Mesenteric fat pad (tissue), 1 donor: ENCODE data around the gene CDH11. TPM values are rescaled to one million over a fixed set of nuclear protein-coding genes. Genes with fewer than 3 reads are reported as not detected.

Experiments
- DNase-seq: peaks from one replicate; pipeline ENCODE4 v3.0.0-alpha.2; 2020; ENCODE audit warnings: low spot score
- long read RNA-seq: library from polyadenylated mRNA; unstranded; transcript quantifications from one replicate; pipeline ENCODE4 v2.0.0, GENCODE V29; 2020
- total RNA-seq: library from RNA; stranded (reverse); fragmentation: NEBNext Ultra II Directional; extraction: Animal tissue kit (Norgen Biotek cat#: 25700); gene quantifications from one replicate; pipeline ENCODE4 v1.2.1, GENCODE V29; 2021
- donor health status: DM: yes; HTN: yes; CAD: no.

The CDH11 gene, protein sequence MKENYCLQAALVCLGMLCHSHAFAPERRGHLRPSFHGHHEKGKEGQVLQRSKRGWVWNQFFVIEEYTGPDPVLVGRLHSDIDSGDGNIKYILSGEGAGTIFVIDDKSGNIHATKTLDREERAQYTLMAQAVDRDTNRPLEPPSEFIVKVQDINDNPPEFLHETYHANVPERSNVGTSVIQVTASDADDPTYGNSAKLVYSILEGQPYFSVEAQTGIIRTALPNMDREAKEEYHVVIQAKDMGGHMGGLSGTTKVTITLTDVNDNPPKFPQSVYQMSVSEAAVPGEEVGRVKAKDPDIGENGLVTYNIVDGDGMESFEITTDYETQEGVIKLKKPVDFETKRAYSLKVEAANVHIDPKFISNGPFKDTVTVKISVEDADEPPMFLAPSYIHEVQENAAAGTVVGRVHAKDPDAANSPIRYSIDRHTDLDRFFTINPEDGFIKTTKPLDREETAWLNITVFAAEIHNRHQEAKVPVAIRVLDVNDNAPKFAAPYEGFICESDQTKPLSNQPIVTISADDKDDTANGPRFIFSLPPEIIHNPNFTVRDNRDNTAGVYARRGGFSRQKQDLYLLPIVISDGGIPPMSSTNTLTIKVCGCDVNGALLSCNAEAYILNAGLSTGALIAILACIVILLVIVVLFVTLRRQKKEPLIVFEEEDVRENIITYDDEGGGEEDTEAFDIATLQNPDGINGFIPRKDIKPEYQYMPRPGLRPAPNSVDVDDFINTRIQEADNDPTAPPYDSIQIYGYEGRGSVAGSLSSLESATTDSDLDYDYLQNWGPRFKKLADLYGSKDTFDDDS
- total RNA-seq: 23.7 TPM
- long read RNA-seq, full-length matches to known transcripts: 3 of 10 reads
- long read RNA-seq, partial matches to known transcripts: 5 of 10 reads
- long read RNA-seq, other reads (novel, unspliced or antisense): 2 of 10 reads

DNA sequence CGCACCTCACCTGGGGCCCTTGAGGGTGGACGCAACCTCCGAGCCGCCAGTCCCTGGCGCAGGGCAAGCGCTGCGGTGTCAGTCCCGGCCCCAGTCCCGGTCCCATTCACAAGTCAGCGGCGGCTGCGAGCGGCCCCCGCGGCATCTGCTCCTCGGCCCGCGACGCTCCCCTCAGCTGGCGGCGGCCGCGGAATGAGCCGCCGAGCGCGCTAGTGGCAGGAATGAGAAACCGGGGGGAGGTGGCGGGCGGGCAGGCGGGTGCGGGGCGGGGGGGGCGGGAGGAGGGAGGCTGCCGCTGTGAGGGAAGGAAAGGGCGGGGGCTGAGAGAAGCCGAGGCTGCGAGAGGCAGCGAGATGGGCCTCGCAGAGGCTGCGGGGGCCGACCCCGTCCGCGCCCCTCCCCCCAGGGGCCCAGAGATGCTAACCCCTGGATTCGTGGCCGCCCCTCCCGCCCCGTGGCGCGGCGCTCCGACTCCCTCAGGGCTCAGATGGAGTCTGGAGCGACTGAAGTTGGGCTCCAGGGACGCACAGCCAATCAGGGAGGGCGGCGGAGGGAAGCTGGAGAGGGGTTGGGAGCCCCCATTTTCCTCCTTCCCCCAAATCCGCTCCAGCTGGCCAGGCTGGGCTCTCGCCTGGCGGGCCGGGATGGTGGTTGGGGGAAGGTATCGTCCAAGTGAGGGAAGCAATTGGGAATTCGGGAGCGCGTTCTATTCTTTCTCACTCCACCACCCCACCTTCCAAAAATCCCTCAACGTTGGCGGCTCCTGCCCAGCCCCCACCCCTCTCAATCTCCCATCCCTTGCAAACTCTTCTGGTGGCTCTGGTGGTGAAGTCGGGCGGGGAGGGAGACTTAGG, at the start of gene CDH11:
CDH11 (minus strand) TSS at position 194 of the 854 bp plus-strand sequence. CDS start 117,194 bp downstream, outside the sequence.
- no peak for DNase-seq

DNA sequence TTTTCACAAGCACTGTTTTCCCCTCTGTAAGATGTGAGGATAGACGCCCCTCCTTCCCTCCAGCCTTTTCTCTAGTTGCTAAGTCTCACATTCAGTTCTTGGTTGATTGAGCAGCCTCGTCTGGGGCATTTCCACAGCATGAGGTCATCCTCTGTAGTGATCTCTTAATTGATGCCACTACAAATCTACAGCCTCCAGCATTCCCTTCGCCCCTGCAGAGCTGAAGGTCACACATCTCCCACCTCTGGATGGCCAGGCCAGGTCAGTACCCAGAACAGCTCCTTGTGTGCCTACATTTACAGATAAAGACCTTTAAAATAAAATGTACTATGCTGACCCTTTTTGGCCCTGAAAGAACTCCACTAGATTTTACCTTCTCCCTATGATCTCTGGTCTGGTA, 32.5 kb upstream of the CDH11 start:
- DNase-seq: no peak

DNA sequence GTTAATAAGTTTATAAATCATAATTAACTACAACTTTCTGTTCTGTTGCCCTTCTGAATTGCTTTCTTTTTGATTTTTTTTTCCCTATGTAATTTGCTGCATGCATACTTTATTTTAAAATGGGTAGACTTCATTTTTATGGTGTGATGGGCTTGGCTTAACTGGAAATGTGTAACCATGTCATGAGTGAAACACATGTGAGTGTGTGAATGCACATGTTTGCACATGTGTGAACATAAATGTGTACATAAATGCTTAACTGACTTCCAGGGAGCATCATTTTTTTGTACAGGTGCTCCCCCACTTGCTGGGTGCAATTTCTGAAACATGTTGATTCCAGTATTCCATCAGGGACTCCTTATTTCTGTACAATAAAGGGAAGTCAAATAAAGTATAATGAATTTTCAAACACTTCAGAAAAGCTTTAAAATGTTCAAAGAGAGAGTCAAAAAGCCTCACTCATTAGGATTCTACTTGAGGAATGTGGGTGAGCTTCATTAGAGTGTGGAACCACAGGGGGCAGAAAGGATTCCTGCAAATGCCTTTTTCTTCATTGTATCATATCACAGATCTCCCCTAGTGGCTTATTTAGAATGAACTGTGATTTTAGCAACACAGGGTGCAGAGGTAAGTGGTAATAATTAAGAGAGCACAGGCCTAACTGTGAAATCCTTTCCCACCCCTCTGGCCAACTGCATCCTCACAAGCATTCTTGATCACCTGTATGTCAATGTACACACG, 31.7 kb upstream of the CDH11 start:
- no peak for DNase-seq

- DNase-seq: no peak
Measured at GRCh38 chr16:65148804-65149203, 26.9 kb upstream of the CDH11 start.

DNA sequence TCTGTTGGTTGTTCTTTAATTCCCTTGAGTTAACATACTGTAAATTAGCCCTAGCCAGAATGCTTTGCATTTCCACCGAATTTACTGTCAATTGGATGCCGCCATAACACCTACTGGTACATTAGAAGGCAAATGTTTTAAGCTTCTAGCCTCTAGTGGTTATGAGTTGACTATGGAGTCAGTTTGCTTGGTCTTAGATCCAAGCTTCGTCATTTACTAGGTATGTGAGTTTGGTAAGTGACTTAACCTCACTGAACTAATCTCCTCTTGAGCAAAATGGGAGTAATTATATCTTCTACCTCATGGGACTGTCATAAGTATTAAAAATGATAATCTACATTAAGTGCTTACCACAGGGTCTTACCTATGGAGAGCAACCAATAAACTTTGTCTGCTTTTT, 20.4 kb upstream of the CDH11 start:
- no peak for DNase-seq

GRCh38 chr16:65136681-65137080, 14.8 kb upstream of the CDH11 start:
- DNase-seq: no peak

DNA sequence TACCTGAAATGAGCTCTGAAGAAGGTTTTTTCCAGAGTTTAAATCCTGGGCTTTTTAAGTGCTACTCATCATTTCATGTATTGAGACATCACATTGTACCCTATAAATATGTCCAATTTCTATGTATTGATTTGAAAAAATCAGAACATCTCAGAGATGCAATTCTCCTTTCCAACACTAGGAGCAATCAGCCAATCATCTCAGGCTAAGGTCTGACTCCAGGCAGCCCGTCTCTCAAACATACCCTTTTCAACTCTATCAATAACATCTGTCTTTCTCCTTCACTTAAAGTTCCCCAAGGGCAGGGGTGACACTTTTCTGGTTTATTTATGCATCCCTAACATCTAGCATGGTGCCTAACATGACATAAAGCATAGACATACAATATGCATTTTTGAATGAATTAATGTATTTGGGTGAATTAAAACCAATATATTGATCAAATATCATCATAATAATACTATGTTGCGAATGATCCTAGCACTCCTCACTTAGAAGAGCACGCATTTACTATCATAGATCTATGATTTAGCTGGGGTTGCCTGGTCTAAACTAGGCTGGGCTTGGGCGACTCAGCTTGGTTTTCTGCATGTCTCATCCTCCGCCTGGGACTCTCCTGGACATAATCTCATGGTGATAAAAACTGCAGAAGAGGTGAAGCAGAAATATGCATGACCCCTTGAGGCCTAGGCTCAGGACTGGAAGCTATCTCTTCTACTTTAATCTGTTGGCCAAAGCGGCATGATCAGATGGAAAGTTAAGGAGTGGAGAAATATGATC, 5.2 kb upstream of the CDH11 start:
- DNase-seq: no peak

GRCh38 chr16:65125871-65126270, 4.0 kb upstream of the CDH11 start:
- DNase-seq: no peak

DNA sequence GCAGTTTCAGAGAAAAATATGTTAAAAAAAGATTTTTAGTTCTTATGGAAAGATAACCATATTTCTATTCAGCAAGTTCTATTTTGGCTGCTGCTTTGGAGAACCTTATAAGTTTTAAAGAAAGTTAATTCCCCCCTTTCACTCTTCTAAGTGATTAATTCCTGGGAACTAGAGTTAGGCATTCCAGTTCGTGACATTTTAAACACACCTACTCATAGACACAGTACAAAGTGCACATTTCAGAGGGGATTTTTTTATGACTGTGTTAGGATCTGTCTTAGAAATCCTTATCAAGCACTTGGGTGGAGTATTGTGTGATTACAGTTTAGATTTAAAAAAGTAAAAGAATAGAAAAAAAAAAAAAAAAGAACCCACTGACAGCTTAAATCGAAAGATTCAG, 3.5 kb upstream of the CDH11 start:
- DNase-seq: no peak

DNA sequence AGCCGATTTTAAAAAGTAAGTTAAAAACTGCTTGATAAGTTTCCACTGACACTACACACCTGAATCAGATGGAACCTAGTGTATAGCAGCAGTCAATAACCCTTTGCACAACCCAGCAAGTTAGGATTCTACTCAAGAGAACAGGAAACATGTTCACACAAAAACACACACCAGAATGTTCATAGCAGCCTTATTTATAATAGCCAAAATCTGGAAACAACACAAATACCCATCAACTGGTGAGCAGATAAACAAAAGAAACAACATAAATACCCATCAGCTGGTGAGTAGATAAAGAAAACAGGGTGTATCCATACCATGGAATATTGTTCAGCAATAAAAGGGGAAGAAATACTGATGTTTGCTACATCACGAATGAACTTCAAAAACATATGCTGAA, 2.7 kb upstream of the CDH11 start:
- no peak for DNase-seq

- no peak for DNase-seq
Measured at GRCh38 chr16:65124212-65124548, 2.3 kb upstream of the CDH11 start.

DNA sequence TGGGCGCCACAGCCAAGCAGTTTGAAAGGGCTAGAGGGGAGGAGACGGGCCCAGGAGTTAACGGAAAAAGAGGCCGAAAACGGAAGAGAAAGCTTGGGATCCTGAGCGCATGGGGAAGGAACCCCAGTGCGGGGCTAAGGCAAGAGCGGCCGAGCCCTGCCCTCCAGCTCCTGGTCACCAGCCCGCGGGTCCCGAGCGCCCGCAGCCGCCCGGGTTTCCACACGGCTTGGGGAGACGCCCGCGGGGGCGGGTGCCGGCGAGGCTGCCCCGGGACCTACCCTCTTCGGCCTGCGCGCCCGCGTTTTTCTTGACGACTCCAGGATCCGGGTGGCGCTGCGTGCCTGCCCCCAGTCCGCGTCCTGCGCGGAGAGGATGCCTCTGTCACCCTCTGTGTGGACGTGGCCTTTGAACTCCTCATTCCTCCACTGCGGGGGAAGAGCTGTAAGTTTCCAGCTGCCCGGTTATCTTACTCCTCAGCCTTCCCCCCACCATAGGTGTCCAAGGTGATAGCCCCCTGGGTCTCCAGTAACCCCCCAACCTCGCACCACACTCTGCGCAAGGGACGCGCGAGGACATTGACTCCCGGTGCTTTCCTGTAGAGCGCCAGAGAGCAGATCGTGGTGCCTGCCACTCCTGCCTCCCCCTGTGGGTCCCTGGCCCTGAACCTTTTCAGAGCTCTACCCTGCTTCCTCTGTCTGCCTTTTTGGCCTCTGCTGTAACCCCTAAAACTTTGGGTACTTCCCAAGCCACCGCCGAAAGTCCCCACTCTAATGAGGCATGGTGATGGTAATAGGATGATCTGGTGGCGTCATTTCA, 1.7 kb upstream of the CDH11 start:
- no peak for DNase-seq

DNA sequence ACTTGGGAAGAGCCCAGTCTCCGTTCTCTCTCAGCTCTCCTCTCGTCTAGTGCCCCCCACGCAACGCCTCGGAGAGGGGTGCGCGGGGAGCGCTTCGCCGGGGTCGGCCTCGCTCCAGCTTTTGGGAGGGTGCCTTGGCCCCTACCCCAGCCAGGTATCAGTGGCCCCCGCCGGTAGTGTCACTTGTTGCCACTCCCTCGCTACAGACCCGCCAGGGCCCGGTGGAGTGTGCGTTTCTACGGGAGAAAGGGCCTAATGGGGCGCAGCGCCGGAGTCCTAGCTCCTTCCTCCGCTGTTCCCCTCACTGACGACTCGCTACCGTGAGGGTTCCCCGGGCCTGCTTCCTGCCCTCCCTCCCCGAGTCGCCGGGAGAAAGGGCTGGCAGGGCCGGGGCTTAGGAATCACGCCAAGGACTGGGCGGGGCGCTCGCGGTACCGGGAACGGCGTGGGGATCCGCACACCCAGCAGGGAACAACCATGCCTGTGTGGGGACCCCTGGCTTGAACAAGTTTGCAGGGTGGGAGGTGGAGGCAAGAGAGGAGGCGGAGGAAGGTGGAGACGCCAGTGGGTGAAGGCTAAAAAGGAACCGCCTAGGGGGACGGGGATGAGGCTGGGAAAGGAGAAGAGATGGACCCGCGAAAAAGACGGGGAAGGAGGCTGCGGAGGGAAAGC, 997 bp upstream of the CDH11 start:
- no peak for DNase-seq

DNA sequence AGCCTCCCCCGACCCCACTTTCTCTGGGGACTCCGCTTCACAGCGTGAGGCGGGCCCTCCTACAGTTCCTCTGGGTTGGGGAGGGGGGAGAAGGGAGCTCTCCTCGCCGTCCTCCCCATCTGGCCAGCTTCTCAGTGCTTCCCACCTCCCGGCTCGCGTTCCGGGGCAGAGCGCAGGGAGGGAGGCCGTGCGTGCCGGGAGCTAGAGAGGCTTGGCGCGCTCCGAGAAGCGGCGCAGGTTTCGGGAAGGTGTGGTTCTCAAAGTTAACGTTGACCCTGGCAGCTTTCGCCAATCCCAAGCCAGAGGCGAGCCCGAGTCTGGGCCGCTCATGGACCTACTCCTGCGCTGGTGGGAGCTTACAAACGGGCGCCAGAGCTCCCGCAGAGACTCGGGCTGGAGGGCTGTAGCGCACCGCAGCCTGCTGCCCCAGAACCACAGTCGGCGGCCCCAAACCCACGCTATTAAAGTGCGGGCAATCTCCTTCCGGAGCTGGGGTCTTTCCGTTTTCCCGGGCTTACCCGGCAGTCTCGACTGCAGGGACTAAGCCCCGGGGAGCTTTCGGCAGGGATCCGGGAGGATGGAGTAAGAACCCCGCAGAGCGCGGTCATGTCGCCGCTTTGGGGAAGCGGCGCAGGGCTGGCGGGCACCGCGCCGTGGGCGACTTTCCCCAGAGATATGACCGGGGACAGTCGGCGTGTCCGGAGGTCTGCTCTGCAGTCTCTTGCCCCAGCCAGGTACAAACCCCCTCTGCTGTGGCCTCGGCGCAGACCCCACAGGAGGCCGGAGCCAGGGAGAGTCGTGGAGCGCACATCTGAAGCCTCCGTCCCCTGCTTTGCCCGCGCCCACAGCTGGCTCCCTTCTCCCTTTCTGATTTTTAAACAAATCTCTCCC, 787 bp downstream of the CDH11 start:
- no peak for DNase-seq

DNA sequence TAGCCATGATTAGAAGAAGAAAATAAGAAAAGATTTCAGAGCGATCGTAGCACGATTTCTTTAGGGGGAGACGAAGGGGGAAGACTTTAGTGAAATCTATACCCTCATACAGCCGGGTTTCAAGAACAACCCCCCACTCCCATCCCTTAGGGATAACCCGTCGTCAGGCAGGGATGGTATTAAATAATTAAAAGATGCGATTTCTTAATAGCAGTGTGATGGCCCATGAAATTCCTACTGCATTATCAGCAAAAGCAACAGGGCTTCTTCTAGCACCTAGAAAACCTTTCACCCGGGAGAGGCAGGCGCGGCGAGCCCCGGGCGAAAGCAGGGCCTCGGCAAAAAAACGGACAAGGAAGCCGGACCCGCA, 1.4 kb downstream of the CDH11 start:
- no peak for DNase-seq

DNA sequence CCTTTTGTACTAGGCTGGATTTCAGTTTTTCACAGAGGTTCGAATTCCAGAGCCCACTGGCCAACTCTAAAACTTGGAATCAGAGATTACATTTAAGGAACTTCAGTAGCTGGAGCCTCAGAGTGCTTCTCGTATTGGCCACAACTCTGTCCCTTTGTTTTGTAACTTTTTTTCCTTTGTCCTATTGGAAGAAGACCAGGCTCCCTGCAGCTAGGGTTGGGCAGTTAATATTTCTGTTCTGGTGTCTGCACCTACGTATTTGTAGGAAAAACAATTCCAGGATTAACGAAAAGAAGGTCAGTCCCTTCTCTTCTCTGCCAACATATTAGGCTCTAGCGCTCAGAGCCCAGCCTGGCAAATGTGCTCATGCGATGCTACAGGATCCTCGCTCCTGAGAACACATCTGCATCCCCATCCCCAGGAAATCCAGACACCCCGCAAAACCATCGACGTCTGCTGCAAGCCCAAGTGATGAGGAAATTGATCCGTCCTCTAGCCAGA, 1.9 kb downstream of the CDH11 start:
- no peak for DNase-seq

DNA sequence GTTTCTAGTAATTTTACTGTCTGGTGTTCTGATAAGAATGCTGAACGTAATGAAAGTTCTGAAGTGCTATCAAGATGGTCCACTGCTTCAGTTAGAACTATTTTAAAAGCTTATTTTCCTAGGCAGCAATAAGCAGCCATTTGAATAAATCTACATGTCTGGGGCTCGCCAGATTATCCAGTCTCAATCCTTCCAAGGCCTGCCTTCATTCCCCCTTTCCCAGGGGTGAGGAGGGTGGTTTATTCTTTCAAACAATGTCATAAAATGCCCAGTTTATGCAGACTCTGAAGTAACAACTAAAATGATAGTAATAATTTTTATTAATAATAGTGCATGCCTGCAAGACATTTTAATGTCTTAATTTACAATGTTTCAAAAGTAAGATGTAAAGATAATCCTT, 2.4 kb downstream of the CDH11 start:
- no peak for DNase-seq
